Ishikawa (cell line): ENCODE results near the gene MCUB.

Source experiments
- CEBPB ChIP-seq: IDR thresholded peaks from 2 replicates; pipeline ENCODE4 v1.6.1; 2012
- CREB1 ChIP-seq: IDR thresholded peaks from 2 replicates; pipeline ENCODE4 v1.6.1; 2012; ENCODE audit warnings: low read depth
- EGR1 ChIP-seq: IDR thresholded peaks from 2 replicates; pipeline ENCODE4 v1.6.1; 2012
- EP300 ChIP-seq: IDR thresholded peaks from 2 replicates; pipeline ENCODE4 v1.6.1; 2012; ENCODE audit warnings: borderline replicate concordance
- FOXM1 ChIP-seq: IDR thresholded peaks from 2 replicates; pipeline ENCODE4 v1.6.1; 2012; ENCODE audit warnings: low read depth, borderline replicate concordance
- NFIC ChIP-seq: IDR thresholded peaks from 2 replicates; pipeline ENCODE4 v1.6.1; 2012
- RAD21 ChIP-seq: IDR thresholded peaks from 2 replicates; pipeline ENCODE4 v1.6.1; 2012; ENCODE audit warnings: low read depth
- TAF1 ChIP-seq: IDR thresholded peaks from 2 replicates; pipeline ENCODE4 v1.6.1; 2012; ENCODE audit warnings: low read depth, mild to moderate bottlenecking
- TCF12 ChIP-seq: IDR thresholded peaks from 2 replicates; pipeline ENCODE4 v1.6.1; 2012; ENCODE audit warnings: low read depth
- TEAD4 ChIP-seq: IDR thresholded peaks from 2 replicates; pipeline ENCODE4 v1.6.1; 2012
- YY1 ChIP-seq: IDR thresholded peaks from 2 replicates; pipeline ENCODE4 v1.6.1; 2012; ENCODE audit warnings: low read depth
- ZBTB7A ChIP-seq: IDR thresholded peaks from 2 replicates; pipeline ENCODE4 v1.6.1; 2012; ENCODE audit warnings: low read depth
- TF ChIP-seq, protein P1 (sequence below): IDR thresholded peaks from 2 replicates; pipeline ENCODE4 v1.6.1; 2012; ENCODE audit warnings: low read depth, mild to moderate bottlenecking
- TF ChIP-seq, protein P2 (sequence below): IDR thresholded peaks from 2 replicates; pipeline ENCODE4 v1.6.1; 2012
- TF ChIP-seq, protein P3 (sequence below): IDR thresholded peaks from 2 replicates; pipeline ENCODE4 v1.6.1; 2012

The MCUB gene

DNA sequence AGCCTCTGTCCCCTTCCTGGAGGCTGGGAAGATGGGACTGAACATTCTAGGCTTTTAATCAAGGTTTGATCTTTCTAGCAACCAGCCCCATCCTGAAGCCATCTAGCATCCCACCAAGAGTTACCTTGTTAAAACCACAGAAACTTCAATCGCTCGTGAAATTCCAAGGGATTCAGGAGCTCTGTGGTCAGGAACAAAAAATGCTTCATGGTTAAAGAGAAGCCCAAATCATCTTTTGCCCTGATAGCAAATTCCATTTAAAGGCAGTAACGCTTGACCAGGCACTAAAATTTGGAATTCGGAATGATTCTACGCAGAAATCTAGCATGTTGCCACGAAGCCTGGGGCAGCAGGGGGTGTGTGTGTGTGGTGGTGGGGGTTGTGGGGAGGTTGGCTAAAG lies 95.3 kb downstream of the MCUB start:
- TF ChIP-seq, protein P1, sequence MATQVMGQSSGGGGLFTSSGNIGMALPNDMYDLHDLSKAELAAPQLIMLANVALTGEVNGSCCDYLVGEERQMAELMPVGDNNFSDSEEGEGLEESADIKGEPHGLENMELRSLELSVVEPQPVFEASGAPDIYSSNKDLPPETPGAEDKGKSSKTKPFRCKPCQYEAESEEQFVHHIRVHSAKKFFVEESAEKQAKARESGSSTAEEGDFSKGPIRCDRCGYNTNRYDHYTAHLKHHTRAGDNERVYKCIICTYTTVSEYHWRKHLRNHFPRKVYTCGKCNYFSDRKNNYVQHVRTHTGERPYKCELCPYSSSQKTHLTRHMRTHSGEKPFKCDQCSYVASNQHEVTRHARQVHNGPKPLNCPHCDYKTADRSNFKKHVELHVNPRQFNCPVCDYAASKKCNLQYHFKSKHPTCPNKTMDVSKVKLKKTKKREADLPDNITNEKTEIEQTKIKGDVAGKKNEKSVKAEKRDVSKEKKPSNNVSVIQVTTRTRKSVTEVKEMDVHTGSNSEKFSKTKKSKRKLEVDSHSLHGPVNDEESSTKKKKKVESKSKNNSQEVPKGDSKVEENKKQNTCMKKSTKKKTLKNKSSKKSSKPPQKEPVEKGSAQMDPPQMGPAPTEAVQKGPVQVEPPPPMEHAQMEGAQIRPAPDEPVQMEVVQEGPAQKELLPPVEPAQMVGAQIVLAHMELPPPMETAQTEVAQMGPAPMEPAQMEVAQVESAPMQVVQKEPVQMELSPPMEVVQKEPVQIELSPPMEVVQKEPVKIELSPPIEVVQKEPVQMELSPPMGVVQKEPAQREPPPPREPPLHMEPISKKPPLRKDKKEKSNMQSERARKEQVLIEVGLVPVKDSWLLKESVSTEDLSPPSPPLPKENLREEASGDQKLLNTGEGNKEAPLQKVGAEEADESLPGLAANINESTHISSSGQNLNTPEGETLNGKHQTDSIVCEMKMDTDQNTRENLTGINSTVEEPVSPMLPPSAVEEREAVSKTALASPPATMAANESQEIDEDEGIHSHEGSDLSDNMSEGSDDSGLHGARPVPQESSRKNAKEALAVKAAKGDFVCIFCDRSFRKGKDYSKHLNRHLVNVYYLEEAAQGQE: no peak
- TF ChIP-seq TEAD4 (no peak), NFIC (no peak), RAD21 (no peak), CEBPB (no peak), TAF1 (no peak), ZBTB7A (no peak), EGR1 (no peak), CREB1 (no peak), EP300 (no peak), TCF12 (no peak), YY1 (no peak), FOXM1 (no peak)
- TF ChIP-seq, protein P2, sequence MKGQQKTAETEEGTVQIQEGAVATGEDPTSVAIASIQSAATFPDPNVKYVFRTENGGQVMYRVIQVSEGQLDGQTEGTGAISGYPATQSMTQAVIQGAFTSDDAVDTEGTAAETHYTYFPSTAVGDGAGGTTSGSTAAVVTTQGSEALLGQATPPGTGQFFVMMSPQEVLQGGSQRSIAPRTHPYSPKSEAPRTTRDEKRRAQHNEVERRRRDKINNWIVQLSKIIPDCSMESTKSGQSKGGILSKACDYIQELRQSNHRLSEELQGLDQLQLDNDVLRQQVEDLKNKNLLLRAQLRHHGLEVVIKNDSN: no peak

DNA sequence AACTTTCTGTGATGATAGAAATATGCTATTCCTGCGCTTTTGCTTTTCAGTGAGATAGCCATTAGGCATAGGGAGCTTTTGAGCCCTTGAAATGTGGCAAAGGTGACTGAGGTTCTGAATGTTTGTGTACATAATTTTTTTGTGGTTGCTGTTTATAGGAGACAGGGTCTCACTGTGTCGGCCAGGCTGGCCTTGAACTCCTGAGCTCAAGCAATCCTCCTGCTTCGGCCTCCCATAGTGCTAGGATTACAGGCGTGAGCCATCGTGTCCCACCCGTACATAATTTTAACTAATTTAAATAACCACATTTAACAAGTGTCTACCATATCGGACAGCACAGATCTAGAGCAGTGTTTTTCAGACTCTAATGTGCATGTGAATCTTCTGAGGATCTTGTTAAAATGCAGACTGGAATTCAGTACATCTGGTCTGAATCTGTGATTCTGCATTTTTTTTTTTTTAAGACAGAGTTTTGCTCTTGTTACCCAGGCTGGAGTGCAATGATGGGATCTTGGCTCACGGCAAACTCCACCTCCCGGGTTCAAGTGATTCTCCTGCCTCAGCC lies 97.9 kb downstream of the MCUB start:
- TF ChIP-seq RAD21 (no peak), EP300 (no peak), TEAD4 (no peak), EGR1 (no peak)

DNA sequence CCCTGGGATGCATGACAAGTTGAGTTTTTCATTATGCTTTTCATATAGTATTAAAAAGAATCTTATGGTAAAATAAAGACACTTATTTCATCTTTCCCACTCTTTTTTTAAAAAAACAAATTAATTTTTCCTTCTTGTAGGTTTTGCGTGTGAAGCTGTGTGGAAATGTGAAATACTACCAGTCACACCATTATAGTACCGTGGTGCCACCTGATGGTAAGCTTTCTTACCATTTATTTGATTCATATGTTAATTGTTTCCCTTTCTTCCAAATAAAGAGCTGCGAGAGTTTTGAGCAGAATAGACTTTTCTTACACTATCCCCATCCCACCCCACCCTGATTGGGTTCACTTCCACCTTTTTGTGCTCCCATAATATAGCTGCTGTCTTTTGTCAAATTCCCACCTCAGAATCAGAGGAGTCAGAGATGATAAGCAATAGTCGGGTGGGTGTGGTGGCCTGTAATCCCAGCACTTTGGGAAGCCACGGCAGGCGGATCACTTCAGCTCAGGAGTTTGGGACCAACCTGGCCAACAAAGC lies 98.9 kb downstream of the MCUB start:
- TF ChIP-seq TAF1 (no peak), ZBTB7A (no peak), FOXM1 (no peak), TEAD4 (no peak), NFIC (no peak), CEBPB (no peak), EP300 (no peak), CREB1 (no peak), TCF12 (no peak)
- TF ChIP-seq, protein P3, sequence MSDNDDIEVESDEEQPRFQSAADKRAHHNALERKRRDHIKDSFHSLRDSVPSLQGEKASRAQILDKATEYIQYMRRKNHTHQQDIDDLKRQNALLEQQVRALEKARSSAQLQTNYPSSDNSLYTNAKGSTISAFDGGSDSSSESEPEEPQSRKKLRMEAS: no peak

DNA sequence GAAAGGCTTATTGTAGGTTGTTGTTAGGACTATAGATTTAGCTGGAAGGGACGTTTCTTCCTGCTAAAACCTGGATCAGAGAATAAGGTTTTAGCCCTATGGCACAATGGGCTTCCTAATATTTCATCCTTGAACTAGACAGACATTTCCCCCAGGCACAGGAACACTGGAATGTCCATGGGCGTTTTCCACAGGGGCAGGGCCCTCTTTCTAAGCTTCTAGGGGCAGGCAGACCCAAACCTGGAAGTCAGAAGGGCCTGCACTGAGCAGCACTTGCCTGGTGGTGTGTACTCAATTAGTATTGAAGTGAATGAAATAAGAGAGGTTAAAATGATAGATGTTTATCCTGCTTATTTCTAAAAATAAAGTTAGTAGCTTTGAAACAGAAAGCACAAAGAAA lies 102.1 kb downstream of the MCUB start:
- TF ChIP-seq CEBPB (no peak), RAD21 (no peak)
- TF ChIP-seq, protein P3: no peak

DNA sequence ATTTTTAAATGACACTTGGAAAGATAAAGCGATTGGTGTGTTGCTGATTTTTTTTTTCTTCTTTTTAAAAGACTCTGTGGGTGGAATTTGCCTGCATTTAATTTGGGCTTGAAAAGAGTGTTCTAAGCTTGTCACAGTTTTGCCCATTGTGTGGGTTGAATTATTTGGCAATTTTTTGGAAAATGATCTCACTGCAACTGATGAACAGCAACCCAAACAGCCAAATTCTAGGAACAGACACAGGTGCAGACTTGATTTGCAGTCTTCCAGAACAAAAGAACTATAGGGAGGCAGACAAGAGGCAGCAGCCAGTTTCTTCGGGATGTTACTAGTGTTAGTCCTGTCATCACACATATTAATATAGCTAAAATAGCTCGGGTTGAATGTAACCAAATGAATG lies 102.7 kb downstream of the MCUB start:
- TF ChIP-seq NFIC: no peak
- no peak for TF ChIP-seq TEAD4
- no peak for TF ChIP-seq ZBTB7A
- TF ChIP-seq CEBPB: no peak
- TF ChIP-seq TCF12: no peak
- no peak for TF ChIP-seq CREB1
- no peak for TF ChIP-seq EP300

DNA sequence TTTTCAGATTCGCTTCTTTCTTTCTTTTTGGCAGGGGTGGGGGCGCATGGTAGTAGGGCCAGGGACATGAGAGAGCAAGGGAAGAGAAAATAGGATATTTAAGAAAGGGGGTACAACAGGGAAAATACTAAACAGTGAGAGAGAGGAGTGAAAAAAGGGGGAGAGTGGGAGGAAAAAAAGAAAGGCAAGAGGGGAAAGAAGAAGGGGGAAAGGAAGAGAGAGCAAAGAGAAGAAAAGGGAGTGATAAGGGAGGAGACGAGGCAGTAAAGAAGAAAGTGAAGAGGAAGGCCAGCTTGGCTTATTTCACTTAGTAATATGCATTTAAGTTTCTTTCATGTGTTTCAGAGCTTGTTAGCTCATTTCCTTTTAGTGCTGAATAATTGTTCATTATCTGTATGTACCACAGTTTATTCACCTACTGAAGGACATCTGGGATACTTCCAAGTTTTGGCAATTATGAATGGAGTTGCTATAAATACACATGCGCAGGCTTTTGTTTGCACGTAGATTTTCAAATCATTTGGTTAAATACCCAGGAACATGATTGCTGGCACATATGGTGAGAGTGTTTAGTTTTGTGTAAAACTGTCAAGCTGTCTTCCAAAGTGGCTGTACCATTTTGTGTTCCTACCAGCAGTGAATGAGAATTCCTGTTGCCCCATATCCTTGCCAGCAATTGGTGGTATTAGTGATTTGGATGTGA lies 105.9 kb downstream of the MCUB start:
- TF ChIP-seq CEBPB (no peak), EGR1 (no peak), CREB1 (no peak), EP300 (no peak)
- TF ChIP-seq, protein P2: no peak

DNA sequence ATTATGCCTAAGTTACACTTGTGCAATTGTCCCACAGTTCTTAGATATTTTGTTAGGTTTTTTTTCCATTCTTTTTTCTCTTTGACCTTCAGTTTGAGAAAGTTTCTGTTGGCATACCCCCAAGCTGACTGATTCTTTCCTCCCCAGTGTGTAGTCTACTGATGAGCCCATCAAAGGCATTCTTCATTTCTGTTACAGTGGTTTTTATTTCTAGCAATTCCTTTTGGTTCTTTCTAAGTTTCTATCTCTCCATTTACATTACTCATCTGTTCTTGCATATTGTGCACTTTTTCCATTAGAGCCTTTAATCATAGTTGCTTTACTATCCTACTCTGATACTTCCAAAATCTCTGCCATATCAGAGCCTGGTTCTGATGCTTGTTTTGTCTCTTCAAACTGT lies 111.3 kb downstream of the MCUB start:
- TF ChIP-seq, protein P3: no peak
- TF ChIP-seq, protein P2: no peak
- TF ChIP-seq ZBTB7A: no peak
- no peak for TF ChIP-seq EP300
- TF ChIP-seq RAD21: no peak
- TF ChIP-seq EGR1: no peak
- no peak for TF ChIP-seq CREB1
- TF ChIP-seq CEBPB: no peak
- TF ChIP-seq TEAD4: no peak
- TF ChIP-seq NFIC: no peak
- no peak for TF ChIP-seq FOXM1
- TF ChIP-seq TCF12: no peak
- TF ChIP-seq, protein P1: no peak
- no peak for TF ChIP-seq TAF1
- TF ChIP-seq YY1: no peak
